Sigmoid colon (tissue), 7 donors: Measurements from ENCODE around the gene MEGF6. TPM values are rescaled to one million over a fixed set of nuclear protein-coding genes. Genes with fewer than 3 reads are reported as not detected.

Experiments
- DNase-seq: peaks from one replicate; pipeline ENCODE4 v3.0.0-alpha.2; 2019
- H3K27ac ChIP-seq, 4 donors: fragments of 200-600 bp; sonication (generic); one replicate each; pipeline ENCODE4 v1.5.1; 2016 to 2019; ENCODE audit warnings: mild to moderate bottlenecking in 1 of 4
- H3K27me3 ChIP-seq, 3 donors: fragments of 200-600 bp; sonication (generic); one replicate each; pipeline ENCODE4 v1.5.1; 2019; ENCODE audit warnings: mild to moderate bottlenecking in 1 of 3
- H3K36me3 ChIP-seq, 4 donors: fragments of 200-600 bp; sonication (generic); one replicate each; pipeline ENCODE4 v1.5.1; 2016 to 2019
- H3K4me1 ChIP-seq, 4 donors: fragments of 200-600 bp; sonication (generic); one replicate each; pipeline ENCODE4 v1.5.1; 2017 to 2019
- H3K4me3 ChIP-seq, 4 donors: fragments of 200-600 bp; sonication (generic); one replicate each; pipeline ENCODE4 v1.5.1; 2017 to 2019; ENCODE audit warnings: mild to moderate bottlenecking in 2 of 4, moderate library complexity in 1 of 4
- H3K9me3 ChIP-seq, 4 donors: fragments of 200-600 bp in 3 of 4; sonication (generic) in 3 of 4; one replicate each; pipeline versions ENCODE4 v1.5.1 to v1.6.1; 2013 to 2019
- CTCF ChIP-seq, 4 experiments: fragments of 450-650 bp in 3 of 4; fragments of 200-600 bp in 1 of 4; IDR thresholded peaks; one replicate each; pipeline ENCODE4 v1.5.1; 2016 to 2019; ENCODE audit warnings: antibody characterized with exemption in 4 of 4, mild to moderate bottlenecking in 3 of 4, moderate library complexity in 2 of 4
- EP300 ChIP-seq, 4 donors: sonication (generic); formaldehyde crosslinking; IDR thresholded peaks; one replicate each; pipeline ENCODE4 v1.6.1; 2017; ENCODE audit warnings: antibody characterized with exemption in 4 of 4
- POLR2A ChIP-seq, 2 donors: fragments of 450-650 bp; IDR thresholded peaks; one replicate each; pipeline ENCODE4 v1.6.1; 2016; ENCODE audit warnings: antibody characterized with exemption in 2 of 2, mild to moderate bottlenecking in 2 of 2, moderate library complexity in 2 of 2
- POLR2AphosphoS5 ChIP-seq, 4 donors: sonication (generic); formaldehyde crosslinking; IDR thresholded peaks; one replicate each; pipeline ENCODE4 v1.6.1; 2017; ENCODE audit warnings: antibody characterized with exemption in 4 of 4
- WGBS, 2 donors: extraction: QIAGEN DNeasy Blood & Tissue Kit; methylation state at CpG; one replicate each; pipeline ENCODE4 v1.1.7; 2013; 5-methylcytosine and 5-hydroxymethylcytosine counted together
- intact Hi-C: fragments of 100-400 bp; cut with DNase I; formaldehyde crosslinking; loops from one replicate; pipeline ENCODE4 v1.15.1; 2023
- polyA plus RNA-seq, 3 donors: library from polyadenylated mRNA; stranded (reverse); fragments of 200-250 nt; gene quantifications; one replicate each; pipeline ENCODE4 v1.2.3, GENCODE V29; 2013
- total RNA-seq, 4 donors: library from RNA; depleted of rRNA; stranded (reverse); fragments of >200 nt; gene quantifications; one replicate each; pipeline ENCODE4 v1.1.0, GENCODE V29; 2016
- donor health status: healthy with polysubstance abuse.
- donor health status: Bipolar disorder and iron deficiency.
- donor health status: healthy.

MEGF6 gene
- total and polyA plus RNA-seq, 7 donors, result 2.4 to 31.9 (median 7.8) TPM; not detected in 1

- intact Hi-C loops, result no loop called here
- no peaks in the 10 kb centered on the region for H3K4me1 ChIP-seq
- H3K4me3 ChIP-seq, result no peak overlapping the region
- H3K9me3 ChIP-seq, result no peaks in the 10 kb centered on the region
- no peak overlapping the region for H3K27ac ChIP-seq
- no peak for TF ChIP-seq EP300 (IDR thresholded peaks at IDR 0.05)
- no peak for TF ChIP-seq POLR2AphosphoS5 (IDR thresholded peaks at IDR 0.05)
- TF ChIP-seq POLR2A (IDR thresholded peaks at IDR 0.05), result no peak
- TF ChIP-seq CTCF (IDR thresholded peaks at IDR 0.05), result no peak
- H3K27me3 ChIP-seq, result no peaks in the 10 kb centered on the region
- H3K36me3 ChIP-seq, result peaks cover 15 to 75% (median 27%) of the 10 kb centered on the region in 4 donors
- 95 to 96% methylated on average over 26 of the region's 26 CpGs for WGBS, 2 donors
- DNase-seq, result no peak
These were observed 29.9 kb upstream of the MEGF6 start for GRCh38 chr1:3641046-3641760.

GRCh38 chr1:3640121-3640837, 29.0 kb upstream of the MEGF6 start:
- no peak for DNase-seq
- TF ChIP-seq EP300 (IDR thresholded peaks at IDR 0.05) (no peak), POLR2AphosphoS5 (IDR thresholded peaks at IDR 0.05) (no peak)
- no peak overlapping the region for H3K4me3 ChIP-seq
- no peaks in the 10 kb centered on the region for H3K27me3 ChIP-seq
- 81 to 90% methylated on average over 36 of the region's 36 CpGs for WGBS, 2 donors
- intact Hi-C loops, result no loop called here
- H3K9me3 ChIP-seq, result no peaks in the 10 kb centered on the region
- peaks cover 15 to 75% (median 32%) of the 10 kb centered on the region in 4 donors for H3K36me3 ChIP-seq
- no peak overlapping the region for H3K27ac ChIP-seq
- no peaks in the 10 kb centered on the region for H3K4me1 ChIP-seq

- WGBS, 2 donors, result 96% methylated on average over 23 of the region's 23 CpGs
These were observed 28.1 kb upstream of the MEGF6 start for GRCh38 chr1:3639397-3639911.

GRCh38 chr1:3638676-3639075, 27.4 kb upstream of the MEGF6 start:
- peaks cover 28 to 80% (median 42%) of the 10 kb centered on the region in 4 donors for H3K36me3 ChIP-seq
- H3K4me1 ChIP-seq, result no peaks in the 10 kb centered on the region
- TF ChIP-seq POLR2AphosphoS5 (IDR thresholded peaks at IDR 0.05), result no peak
- no peak overlapping the region for H3K27ac ChIP-seq
- H3K27me3 ChIP-seq, result no peaks in the 10 kb centered on the region
- intact Hi-C loops, result no loop called here
- no peak overlapping the region for H3K4me3 ChIP-seq
- H3K9me3 ChIP-seq, result no peaks in the 10 kb centered on the region
- no peak for DNase-seq
- WGBS, 2 donors, result 95 to 97% methylated on average over 15 of the region's 15 CpGs

More at GRCh38 chr1:3639397-3639911, 28.1 kb upstream of the MEGF6 start:
- intact Hi-C loops, result no loop called here
- DNase-seq, result no peak
- no peaks in the 10 kb centered on the region for H3K9me3 ChIP-seq
- TF ChIP-seq POLR2A (IDR thresholded peaks at IDR 0.05), result no peak
- TF ChIP-seq EP300 (IDR thresholded peaks at IDR 0.05), result no peak
- no peak for TF ChIP-seq CTCF (IDR thresholded peaks at IDR 0.05)
- no peak for TF ChIP-seq POLR2AphosphoS5 (IDR thresholded peaks at IDR 0.05)
- no peak overlapping the region for H3K4me3 ChIP-seq
- peaks cover 20 to 75% (median 37%) of the 10 kb centered on the region in 4 donors for H3K36me3 ChIP-seq
- no peak overlapping the region for H3K27ac ChIP-seq
- H3K4me1 ChIP-seq, result no peaks in the 10 kb centered on the region
- H3K27me3 ChIP-seq, result no peaks in the 10 kb centered on the region

- DNase-seq, result no peak
- Histone ChIP-seq H3K27ac (no peak overlapping the region), H3K27me3 (no peaks in the 10 kb centered on the region), H3K4me3 (no peak overlapping the region), H3K36me3 (peaks cover 28 to 83% (median 42%) of the 10 kb centered on the region in 4 donors), H3K4me1 (no peaks in the 10 kb centered on the region), H3K9me3 (no peaks in the 10 kb centered on the region)
- no peak for TF ChIP-seq CTCF (IDR thresholded peaks at IDR 0.05)
- no peak for TF ChIP-seq POLR2AphosphoS5 (IDR thresholded peaks at IDR 0.05)
- TF ChIP-seq EP300 (IDR thresholded peaks at IDR 0.05), result no peak
- no peak for TF ChIP-seq POLR2A (IDR thresholded peaks at IDR 0.05)
- 93 to 98% methylated on average over 12 of the region's 12 CpGs for WGBS, 2 donors
- intact Hi-C loops, result no loop called here
These were observed 26.7 kb upstream of the MEGF6 start for GRCh38 chr1:3638027-3638426.
